PC-9 (cell line): ENCODE data around the gene ITPRIPL1. TPM values are rescaled to one million over a fixed set of nuclear protein-coding genes. Genes with fewer than 3 reads are reported as not detected.
A peak's percentile ranks its signal among the peaks of the same experiment; 100 is the strongest.

ENCODE experiments used
- BruUV-seq: library from RNA; stranded (reverse); fragments of 400-500 nt; replicated peaks from 2 replicates; lab custom pipeline; 2021; lab: Mats Ljungman, UMichigan
- CTCF ChIA-PET: fragments of 300-600 bp; sonication (Branson Sonifier 250); formaldehyde crosslinking; loops from one replicate; lab custom pipeline; 2022; ENCODE audit warnings: antibody characterized with exemption; lab: Charles Lee
- POLR2A ChIA-PET: fragments of 300-600 bp; sonication (Branson Sonifier 250); formaldehyde crosslinking; loops from one replicate; lab custom pipeline; 2022; ENCODE audit warnings: antibody characterized with exemption; ENCODE audit not compliant: unreplicated experiment; lab: Charles Lee
- DNase-seq, 2 experiments: peaks; one replicate each; pipeline versions ENCODE4 v3.0.0 to v3.0.0-alpha.2; 2015 to 2022; ENCODE audit warnings: mixed read lengths in 1 of 2
- H2AFZ ChIP-seq: fragments of 200-600 bp; sonication (generic); 2 replicates; pipeline ENCODE4 v1.8.1; 2017; ENCODE audit warnings: antibody characterized with exemption
- H3F3A ChIP-seq: fragments of 200-600 bp; sonication (generic); 2 replicates; pipeline ENCODE4 v1.8.1; 2017; ENCODE audit warnings: antibody characterized with exemption, mild to moderate bottlenecking, low read depth; ENCODE audit not compliant: insufficient read depth
- H3K27ac ChIP-seq: fragments of 200-600 bp; sonication (generic); 2 replicates; pipeline ENCODE4 v1.6.1; 2016; ENCODE audit warnings: mixed run types
- H3K27me3 ChIP-seq: fragments of 200-600 bp; sonication (generic); 2 replicates; pipeline ENCODE4 v1.6.1; 2016; ENCODE audit warnings: low read depth, mixed run types; ENCODE audit not compliant: insufficient read depth
- H3K36me3 ChIP-seq: fragments of 200-600 bp; sonication (generic); 2 replicates; pipeline ENCODE4 v1.6.1; 2016; ENCODE audit warnings: low read depth, mixed run types
- H3K4me1 ChIP-seq: fragments of 200-600 bp; sonication (generic); replicated peaks from 2 replicates; pipeline ENCODE4 v1.6.1; 2016; ENCODE audit warnings: mixed run types; ENCODE audit not compliant: insufficient read depth
- H3K4me2 ChIP-seq: fragments of 200-600 bp; sonication (generic); 2 replicates; pipeline ENCODE4 v1.6.1; 2017; ENCODE audit warnings: mixed run types
- H3K4me3 ChIP-seq: fragments of 200-600 bp; sonication (generic); 2 replicates; pipeline ENCODE4 v1.6.1; 2016; ENCODE audit warnings: mixed run types
- H3K79me2 ChIP-seq: fragments of 200-600 bp; sonication (generic); 2 replicates; pipeline ENCODE4 v1.6.1; 2017; ENCODE audit warnings: low read depth, mixed run types
- H3K9me2 ChIP-seq: fragments of 200-600 bp; sonication (generic); 2 replicates; pipeline ENCODE4 v1.8.1; 2017; ENCODE audit warnings: mild to moderate bottlenecking; ENCODE audit not compliant: insufficient read depth
- H3K9me3 ChIP-seq: fragments of 200-600 bp; sonication (generic); 2 replicates; pipeline ENCODE4 v1.8.1; 2016; ENCODE audit warnings: low read depth; ENCODE audit not compliant: insufficient read depth
- H4K20me1 ChIP-seq: fragments of 200-600 bp; sonication (generic); 2 replicates; pipeline ENCODE4 v1.8.1; 2017; ENCODE audit not compliant: insufficient read depth
- CTCF ChIP-seq: fragments of 200-600 bp; sonication (generic); conservative IDR thresholded peaks from 2 replicates; pipeline ENCODE4 v1.6.1; 2017; ENCODE audit warnings: mixed run types, antibody characterized with exemption, mild to moderate bottlenecking, moderate library complexity
- EZH2 ChIP-seq: fragments of 200-600 bp; sonication (generic); IDR thresholded peaks from 2 replicates; pipeline ENCODE4 v1.8.0; 2017; ENCODE audit warnings: antibody characterized with exemption, low read depth
- intact Hi-C: fragments of 100-400 bp; cut with micrococcal nuclease; formaldehyde crosslinking; loops from one replicate; pipeline ENCODE4 v1.10.0; 2022; ENCODE audit not compliant: unreplicated experiment
- total RNA-seq: library from RNA; stranded (reverse); gene quantifications from 2 replicates; pipeline ENCODE4 v1.2.3, GENCODE V29; 2021

The ITPRIPL1 gene
- total RNA-seq, 1 experiment from 2014 or later, result not detected

- BruUV-seq, result no TSS peak
- Histone ChIP-seq H2AFZ (no peak overlapping the region), H3K27ac (no peak overlapping the region), H3F3A (no peaks in the 10 kb centered on the region; the same call in 1 of the 2 replicates), H3K9me2 (no peaks in the 10 kb centered on the region), H3K4me1 (no peaks in the 10 kb centered on the region), H3K36me3 (peaks cover 24% of the 10 kb centered on the region; the same call in 1 of the 2 replicates), H3K4me2 (no peak overlapping the region), H3K4me3 (no peak overlapping the region), H3K79me2 (no peaks in the 10 kb centered on the region), H3K9me3 (no peaks in the 10 kb centered on the region), H3K27me3 (no peaks in the 10 kb centered on the region), H4K20me1 (no peaks in the 10 kb centered on the region; the same call in 1 of the 2 replicates)
- no peak for DNase-seq
- no peak for TF ChIP-seq EZH2
- no peak for TF ChIP-seq CTCF
- ChIA-PET CTCF (no interaction called here), POLR2A (no interaction called here)
- intact Hi-C loops, result no loop called here
Measured at GRCh38 chr2:96354492-96354891, 29.4 kb downstream of the ITPRIPL1 start.

DNA sequence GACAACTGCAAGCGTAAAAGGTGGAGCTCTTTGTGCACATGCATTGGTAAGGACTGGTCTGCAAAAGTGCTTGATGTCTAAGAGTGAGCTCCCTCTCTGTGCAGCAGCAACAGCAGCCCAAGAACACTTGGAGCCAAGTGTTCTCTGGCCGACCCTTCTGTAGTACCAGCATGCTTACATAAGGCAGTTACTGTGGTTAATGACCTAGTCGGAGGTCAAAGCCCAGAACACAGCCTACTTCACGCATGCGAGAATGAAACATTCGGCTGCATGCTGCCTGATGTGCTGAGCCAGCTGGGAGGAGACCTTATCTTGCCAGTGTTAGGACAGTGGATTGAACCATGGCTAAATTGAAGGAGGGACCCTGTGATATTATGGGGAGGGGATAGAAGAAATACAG is 31.8 kb downstream of the ITPRIPL1 start:
- peaks cover 29% of the 10 kb centered on the region for H3K36me3 ChIP-seq
- no peak overlapping the region for H3K27ac ChIP-seq
- H3K4me3 ChIP-seq, result no peak overlapping the region
- no peaks in the 10 kb centered on the region for H3K9me3 ChIP-seq
- ChIA-PET CTCF (no interaction called here), POLR2A (interaction anchor here (0.6 kb wide), 1 partner anchor 193 kb away, joined by 3 read pairs; no protein-coding TSS in a partner anchor)
- no peak for TF ChIP-seq CTCF
- no peak for TF ChIP-seq EZH2
- H3K79me2 ChIP-seq, result no peaks in the 10 kb centered on the region
- intact Hi-C loops, result no loop called here
- BruUV-seq, result no TSS peak
- H4K20me1 ChIP-seq, result no peaks in the 10 kb centered on the region; the same call in 1 of the 2 replicates
- H3K9me2 ChIP-seq, result no peaks in the 10 kb centered on the region
- no peak for DNase-seq
- H3K4me1 ChIP-seq, result no peaks in the 10 kb centered on the region
- no peak overlapping the region for H3K4me2 ChIP-seq
- no peaks in the 10 kb centered on the region for H3K27me3 ChIP-seq
- no peaks in the 10 kb centered on the region; the same call in 1 of the 2 replicates for H3F3A ChIP-seq
- no peak overlapping the region for H2AFZ ChIP-seq

- no peaks in the 10 kb centered on the region for H3K79me2 ChIP-seq
- no peaks in the 10 kb centered on the region for H3K9me3 ChIP-seq
- no peaks in the 10 kb centered on the region for H3K9me2 ChIP-seq
- H3K36me3 ChIP-seq, result peaks cover 41% of the 10 kb centered on the region
- no peaks in the 10 kb centered on the region; the same call in 1 of the 2 replicates for H3F3A ChIP-seq
- no peaks in the 10 kb centered on the region for H3K27me3 ChIP-seq
- H3K4me3 ChIP-seq, result no peak overlapping the region
- DNase-seq, result peak in 1 of 2 experiments; percentile 35
- POLR2A ChIA-PET, result no interaction called here
- BruUV-seq, result no TSS peak
- H3K4me1 ChIP-seq, result no peaks in the 10 kb centered on the region
- H2AFZ ChIP-seq, result no peak overlapping the region
- no peak overlapping the region for H3K27ac ChIP-seq
- no peaks in the 10 kb centered on the region; the same call in 1 of the 2 replicates for H4K20me1 ChIP-seq
- H3K4me2 ChIP-seq, result no peak overlapping the region
- TF ChIP-seq CTCF (peak; percentile 61), EZH2 (no peak)
- CTCF ChIA-PET, result interaction anchor here (1.0 kb wide), 2 partner anchors 147 to 150 kb away, joined by 4 read pairs; no protein-coding TSS in a partner anchor
- intact Hi-C loops, result loop anchor here (1.0 kb wide), 1 partner anchor 150 kb away; no protein-coding TSS in a partner anchor
Measured at GRCh38 chr2:96359310-96359709, 34.2 kb downstream of the ITPRIPL1 start.
